BLaER1 treated with 17β-estradiol and CSF1 and Interleukin-3, amounts not matched to agents 10 nM and 100 nM (cell line): ENCODE results near the gene TACSTD2.
"Not testable (repeated sequence)": the region's sequence is repeated elsewhere in the genome, so short reads cannot be mapped to it uniquely, and the experiment has no call there.

ENCODE experiments used
- H3K27ac ChIP-seq, 11 experiments: shearing (Covaris generic); formaldehyde crosslinking; 2 replicates each; pipeline ENCODE4 v1.8.1; 2022
- H3K27me3 ChIP-seq, 11 experiments: shearing (Covaris generic); formaldehyde crosslinking; 2 replicates each; pipeline ENCODE4 v1.8.1; 2022
- H3K36me3 ChIP-seq, 11 experiments: shearing (Covaris generic); formaldehyde crosslinking; 2 replicates each; pipeline ENCODE4 v1.8.1; 2022
- H3K4me1 ChIP-seq, 10 experiments: shearing (Covaris generic); formaldehyde crosslinking; 2 replicates each; pipeline ENCODE4 v1.8.1; 2022
- H3K4me2 ChIP-seq, 11 experiments: shearing (Covaris generic); formaldehyde crosslinking; 2 replicates each; pipeline ENCODE4 v1.8.1; 2022
- H3K4me3 ChIP-seq, 10 experiments: shearing (Covaris generic); formaldehyde crosslinking; 2 replicates each; pipeline ENCODE4 v1.8.1; 2022
- H3K9ac ChIP-seq, 11 experiments: shearing (Covaris generic); formaldehyde crosslinking; 2 replicates each; pipeline ENCODE4 v1.8.1; 2022
- H3K9me3 ChIP-seq, 11 experiments: shearing (Covaris generic); formaldehyde crosslinking; replicated peaks in 1 of 11; 2 replicates each; pipeline ENCODE4 v1.8.1; 2022
- H4K20me1 ChIP-seq, 11 experiments: shearing (Covaris generic); formaldehyde crosslinking; 2 replicates each; pipeline ENCODE4 v1.8.1; 2022
- Cebpa-rat ChIP-seq, 11 experiments: shearing (Covaris generic); IDR thresholded peaks; 2 replicates each; pipeline ENCODE4 v1.8.1; 2022

TACSTD2 gene

DNA sequence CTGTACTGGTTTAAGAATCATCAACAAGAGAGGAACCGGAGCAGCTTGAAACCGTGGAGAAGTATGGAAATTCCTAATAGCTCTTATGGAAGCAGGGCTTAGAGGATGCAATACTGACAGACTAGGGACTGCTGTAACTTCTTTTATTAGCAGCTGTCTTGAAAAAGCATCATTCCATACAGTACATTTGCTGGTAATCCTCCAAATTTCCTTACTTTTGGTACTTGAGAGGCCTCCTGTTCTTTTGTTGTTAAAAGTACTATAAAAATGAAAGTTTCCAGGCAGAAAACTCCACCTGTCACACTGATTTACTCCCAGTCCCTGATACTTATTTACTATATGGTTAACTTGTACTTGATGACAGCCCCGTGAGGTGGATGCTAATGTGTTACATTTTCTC, 38.2 kb downstream of the TACSTD2 start:
- no peak overlapping the region for H3K4me2 ChIP-seq
- H3K9ac ChIP-seq: no peak overlapping the region
- H3K27ac ChIP-seq: no peak overlapping the region
- peaks cover 0 to 4% (median 0%) of the 10 kb centered on the region in 11 experiments; a peak in 2 of 22 replicates for H3K36me3 ChIP-seq
- TF ChIP-seq Cebpa-rat (IDR thresholded peaks at IDR 0.05): no peak
- no peaks in the 10 kb centered on the region for H4K20me1 ChIP-seq
- no peaks in the 10 kb centered on the region for H3K27me3 ChIP-seq
- H3K4me3 ChIP-seq: no peak overlapping the region
- 0 out of 20 replicates have a peak, but pooled peaks cover 0 to 6% (median 0%) of the 10 kb centered on the region in 10 experiments for H3K4me1 ChIP-seq
- no peaks in the 10 kb centered on the region for H3K9me3 ChIP-seq

DNA sequence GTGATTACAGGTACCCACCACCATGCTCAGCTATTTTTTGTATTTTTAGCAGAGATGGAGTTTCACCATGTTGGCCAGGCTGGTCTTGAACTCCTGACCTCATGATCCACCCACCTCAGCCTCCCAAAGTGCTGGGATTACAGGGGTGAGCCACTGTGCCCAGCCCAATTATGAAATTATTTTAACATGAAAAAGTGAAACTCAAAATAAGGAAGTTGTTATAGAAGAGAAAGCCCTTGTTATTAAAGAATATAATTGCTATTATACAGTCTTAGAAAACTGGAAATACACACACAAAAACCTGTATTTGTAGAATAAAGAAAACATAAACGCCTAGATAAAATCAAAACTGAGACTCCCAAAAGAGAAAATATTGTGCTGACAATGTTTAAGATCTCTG, 45.2 kb downstream of the TACSTD2 start:
- not testable (repeated sequence) for H3K27me3 ChIP-seq, H4K20me1 ChIP-seq, H3K9me3 ChIP-seq, H3K4me3 ChIP-seq, H3K27ac ChIP-seq, H3K9ac ChIP-seq, H3K36me3 ChIP-seq
- H3K4me1 ChIP-seq: peaks cover 0 to 10% (median 0%) of the 10 kb centered on the region in 10 experiments; a peak in 7 of 20 replicates
- peak overlapping the region in 3 of 11 experiments; percentile 1 to 29 (median 24); a peak in 3 of 22 replicates for H3K4me2 ChIP-seq

DNA sequence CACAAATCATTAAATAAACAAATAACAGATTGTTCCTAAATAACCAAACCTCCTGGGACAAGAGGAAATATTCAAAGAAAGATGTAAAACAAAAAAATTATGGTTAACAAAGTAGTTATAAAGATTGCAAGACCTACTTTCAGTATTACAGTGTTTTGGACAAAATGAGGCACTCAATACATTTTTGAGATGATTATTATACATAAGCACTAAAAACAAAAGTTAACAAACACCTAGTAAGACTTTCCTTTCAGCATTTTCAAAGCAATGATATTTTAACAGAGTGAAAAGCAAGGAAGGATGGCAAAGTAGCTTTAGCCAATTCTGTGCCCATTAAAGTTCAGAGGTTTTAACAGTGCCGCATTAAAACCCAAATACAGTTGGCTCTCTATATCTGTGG, 47.8 kb downstream of the TACSTD2 start:
- peaks cover 0 to 13% (median 0%) of the 10 kb centered on the region in 11 experiments; a peak in 5 of 22 replicates for H3K36me3 ChIP-seq
- no peak overlapping the region for H3K4me2 ChIP-seq
- peaks cover 0 to 5% (median 0%) of the 10 kb centered on the region in 10 experiments; a peak in 7 of 20 replicates for H3K4me1 ChIP-seq
- H3K9ac ChIP-seq: no peak overlapping the region
- no peak overlapping the region for H3K27ac ChIP-seq
- no peaks in the 10 kb centered on the region for H3K9me3 ChIP-seq
- H4K20me1 ChIP-seq: no peaks in the 10 kb centered on the region
- H3K27me3 ChIP-seq: no peaks in the 10 kb centered on the region
- TF ChIP-seq Cebpa-rat (IDR thresholded peaks at IDR 0.05): no peak
- no peak overlapping the region for H3K4me3 ChIP-seq

DNA sequence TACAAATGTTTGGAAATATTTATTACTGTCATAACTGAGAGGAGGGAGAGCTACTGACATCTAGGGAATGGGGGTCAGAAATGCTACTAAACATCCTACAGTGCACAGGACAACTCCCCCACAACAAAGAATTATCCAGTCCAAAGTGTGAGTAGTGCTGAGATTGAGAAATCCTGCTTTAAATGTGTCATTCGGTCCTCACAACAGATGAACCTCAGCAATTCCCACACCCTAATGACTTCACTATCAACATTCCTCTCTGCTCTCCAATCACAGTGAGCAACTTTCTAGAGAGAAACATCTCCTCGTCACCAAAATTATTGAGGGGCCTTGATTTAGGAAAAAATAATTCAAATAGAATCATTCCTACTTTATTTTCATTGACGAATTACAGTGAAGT, 48.5 kb downstream of the TACSTD2 start:
- Histone ChIP-seq H3K27ac (no peak overlapping the region), H3K4me2 (no peak overlapping the region), H3K4me3 (no peak overlapping the region), H4K20me1 (no peaks in the 10 kb centered on the region), H3K4me1 (peaks cover 0 to 5% (median 0%) of the 10 kb centered on the region in 10 experiments; a peak in 7 of 20 replicates), H3K36me3 (peaks cover 0 to 15% (median 0%) of the 10 kb centered on the region in 11 experiments; a peak in 8 of 22 replicates), H3K27me3 (no peaks in the 10 kb centered on the region), H3K9ac (no peak overlapping the region), H3K9me3 (no peaks in the 10 kb centered on the region)
- TF ChIP-seq Cebpa-rat (IDR thresholded peaks at IDR 0.05): no peak
